Inferior parietal cortex (tissue), 1 donor: ENCODE results near the gene ITIH4.
"Not testable (repeated sequence)": the region's sequence is repeated elsewhere in the genome, so short reads cannot be mapped to it uniquely, and the experiment has no call there.

Experiments
- DNase-seq: peaks from one replicate; pipeline ENCODE4 v3.0.0-alpha.2; 2016; ENCODE audit errors: extremely low spot score

The ITIH4 gene

GRCh38 chr3:52783211-52783555 is 47.3 kb downstream of the ITIH4 start:
- DNase-seq: no peak

GRCh38 chr3:52782412-52783210 is 47.9 kb downstream of the ITIH4 start:
- DNase-seq: no peak

- no peak for DNase-seq
Measured at GRCh38 chr3:52781741-52782140, 48.7 kb downstream of the ITIH4 start.

- DNase-seq: no peak
Measured at GRCh38 chr3:52779837-52780585, 50.5 kb downstream of the ITIH4 start.

- no peak for DNase-seq
Measured at GRCh38 chr3:52779011-52779836, 51.2 kb downstream of the ITIH4 start.

- DNase-seq: no peak
Measured at GRCh38 chr3:52777959-52778805, 52.3 kb downstream of the ITIH4 start.

GRCh38 chr3:52777127-52777958 is 53.1 kb downstream of the ITIH4 start, which contains the start of gene ITIH1:
ITIH1 (plus strand) TSS chr3:52777599; CDS start chr3:52777616, 17 bp downstream.
- DNase-seq: no peak

- DNase-seq: not testable (repeated sequence)
Measured at GRCh38 chr3:52776486-52776885, 54.0 kb downstream of the ITIH4 start.

- DNase-seq: no peak
Measured at GRCh38 chr3:52775877-52776276, 54.6 kb downstream of the ITIH4 start.

- no peak for DNase-seq
Measured at GRCh38 chr3:52774901-52775864, 55.3 kb downstream of the ITIH4 start.

GRCh38 chr3:52774066-52774713 is 56.3 kb downstream of the ITIH4 start:
- no peak for DNase-seq

GRCh38 chr3:52773361-52774065 is 57.0 kb downstream of the ITIH4 start:
- no peak for DNase-seq

- no peak for DNase-seq
Measured at GRCh38 chr3:52771702-52772101, 58.8 kb downstream of the ITIH4 start.

- no peak for DNase-seq
Measured at GRCh38 chr3:52771334-52771681, 59.2 kb downstream of the ITIH4 start.

GRCh38 chr3:52770496-52771333 is 59.8 kb downstream of the ITIH4 start, which contains the start of gene NEK4:
NEK4 (minus strand) TSS chr3:52770940; CDS start chr3:52770746, 194 bp downstream.
- DNase-seq: peak; percentile 95

- DNase-seq: no peak
Measured at GRCh38 chr3:52769786-52770455, 60.6 kb downstream of the ITIH4 start.
